ENCODE results near the gene PLXNA3. TPM values are rescaled to one million over a fixed set of nuclear protein-coding genes. Genes with fewer than 3 reads are reported as not detected.

Gene PLXNA3
- total RNA-seq, 1 donor from 2014 or later: 4.3 TPM

DNA sequence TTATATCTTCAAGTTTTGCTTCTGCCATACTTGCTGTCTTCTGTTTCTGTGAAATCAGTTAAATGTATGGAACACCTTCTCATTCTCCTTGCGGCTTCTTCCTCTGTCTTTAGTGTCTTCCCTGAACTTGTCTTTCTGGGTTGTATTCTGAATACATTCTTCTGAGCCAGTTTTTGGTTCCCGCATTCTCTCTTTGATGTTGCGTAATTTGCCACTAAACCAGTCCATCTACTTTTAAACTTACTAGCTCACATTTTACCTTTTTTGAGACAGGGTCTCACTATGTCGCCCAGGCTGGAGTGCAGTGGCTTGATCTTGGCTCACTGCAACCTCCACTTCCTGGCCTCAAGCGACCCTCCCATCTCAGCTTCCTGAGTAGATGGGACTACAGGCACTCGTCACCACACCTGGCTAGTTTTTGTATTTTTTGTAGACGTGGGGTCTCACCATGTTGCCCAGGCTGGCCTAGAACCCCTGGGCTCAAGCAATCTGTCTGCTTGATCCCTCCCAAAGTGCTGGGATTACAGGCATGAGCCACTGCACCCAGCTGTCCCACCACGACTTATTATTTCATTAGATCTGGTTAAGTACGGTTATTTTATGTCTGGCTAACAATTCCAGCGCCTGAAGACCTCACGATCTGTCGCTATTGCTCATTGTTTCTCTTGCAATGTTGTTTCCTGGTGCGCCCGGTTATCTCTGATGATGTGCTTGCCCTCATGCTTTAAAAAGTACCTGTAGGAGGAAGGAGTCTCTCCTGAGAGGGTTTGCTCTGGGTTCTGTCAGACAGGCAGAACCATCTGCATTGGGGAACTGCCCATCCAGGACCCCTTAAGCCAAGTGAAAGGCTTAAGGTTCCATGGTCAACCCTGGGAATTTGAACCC lies 67.8 kb downstream of the PLXNA3 start:
- Histone ChIP-seq H3F3A (ENCODE audit: low read depth) (peaks cover 4% of the 10 kb centered on the region), H3K79me2 (ENCODE audit: low read depth) (no peaks in the 10 kb centered on the region), H3K36me3 (no peaks in the 10 kb centered on the region), H3K27ac (no peak overlapping the region), H3K4me3 (no peak overlapping the region), H3K27me3 (peaks cover 27% of the 10 kb centered on the region), H4K20me1 (ENCODE audit: low read depth) (no peaks in the 10 kb centered on the region), H3K9ac (no peak overlapping the region), H3K4me2 (no peak overlapping the region), H3K4me1 (peaks cover 3% of the 10 kb centered on the region), H2AFZ (replicated peaks) (no peak overlapping the region), H3K9me3 (ENCODE audit: low read depth) (no peaks in the 10 kb centered on the region)
- Mint-ChIP-seq H3K36me3 (peaks cover under 1% of the 10 kb centered on the region), H3K4me1 (peaks cover 8% of the 10 kb centered on the region), H3K4me3 (no peak overlapping the region), H3K27me3 (ENCODE audit: insufficient read depth, low read depth) (peaks cover 12% of the 10 kb centered on the region), H3K27ac (no peak overlapping the region), H3K9me3 (peaks cover 14% of the 10 kb centered on the region)
- TF ChIP-seq EZH2 (IDR thresholded peaks at IDR 0.05) (no peak), EZH2phosphoT487 (IDR thresholded peaks at IDR 0.05) (no peak)
- TF ChIP-seq, protein P1, sequence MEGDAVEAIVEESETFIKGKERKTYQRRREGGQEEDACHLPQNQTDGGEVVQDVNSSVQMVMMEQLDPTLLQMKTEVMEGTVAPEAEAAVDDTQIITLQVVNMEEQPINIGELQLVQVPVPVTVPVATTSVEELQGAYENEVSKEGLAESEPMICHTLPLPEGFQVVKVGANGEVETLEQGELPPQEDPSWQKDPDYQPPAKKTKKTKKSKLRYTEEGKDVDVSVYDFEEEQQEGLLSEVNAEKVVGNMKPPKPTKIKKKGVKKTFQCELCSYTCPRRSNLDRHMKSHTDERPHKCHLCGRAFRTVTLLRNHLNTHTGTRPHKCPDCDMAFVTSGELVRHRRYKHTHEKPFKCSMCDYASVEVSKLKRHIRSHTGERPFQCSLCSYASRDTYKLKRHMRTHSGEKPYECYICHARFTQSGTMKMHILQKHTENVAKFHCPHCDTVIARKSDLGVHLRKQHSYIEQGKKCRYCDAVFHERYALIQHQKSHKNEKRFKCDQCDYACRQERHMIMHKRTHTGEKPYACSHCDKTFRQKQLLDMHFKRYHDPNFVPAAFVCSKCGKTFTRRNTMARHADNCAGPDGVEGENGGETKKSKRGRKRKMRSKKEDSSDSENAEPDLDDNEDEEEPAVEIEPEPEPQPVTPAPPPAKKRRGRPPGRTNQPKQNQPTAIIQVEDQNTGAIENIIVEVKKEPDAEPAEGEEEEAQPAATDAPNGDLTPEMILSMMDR (IDR thresholded peaks at IDR 0.05): no peak
- DNase-seq (ENCODE audit: low spot score): no peak

GRCh38 chrX:154526901-154527675 lies 69.0 kb downstream of the PLXNA3 start:
- peak; percentile 88 for DNase-seq (ENCODE audit: low spot score)
- H3K9me3 Mint-ChIP-seq: peaks cover 13% of the 10 kb centered on the region
- H3K27ac Mint-ChIP-seq: peak overlapping the region; percentile 60
- H3K9ac ChIP-seq: no peak overlapping the region
- peaks cover 8% of the 10 kb centered on the region for H3K27me3 Mint-ChIP-seq (ENCODE audit: insufficient read depth, low read depth)
- peak overlapping the region; percentile 70 for H3K4me2 ChIP-seq
- H3K4me1 ChIP-seq: peaks cover 3% of the 10 kb centered on the region
- TF ChIP-seq EZH2phosphoT487 (IDR thresholded peaks at IDR 0.05): no peak
- TF ChIP-seq, protein P1 (IDR thresholded peaks at IDR 0.05): peak; percentile 52
- no peaks in the 10 kb centered on the region for H3K36me3 ChIP-seq
- H3K27ac ChIP-seq: no peak overlapping the region
- peaks cover 4% of the 10 kb centered on the region for H3F3A ChIP-seq (ENCODE audit: low read depth)
- no peaks in the 10 kb centered on the region for H3K9me3 ChIP-seq (ENCODE audit: low read depth)
- H3K36me3 Mint-ChIP-seq: peaks cover 3% of the 10 kb centered on the region
- peaks cover 27% of the 10 kb centered on the region for H3K27me3 ChIP-seq
- H3K4me3 ChIP-seq: peak overlapping the region; percentile 33
- H3K4me3 Mint-ChIP-seq: peak overlapping the region; percentile 50
- H3K4me1 Mint-ChIP-seq: peaks cover 8% of the 10 kb centered on the region
- H3K79me2 ChIP-seq (ENCODE audit: low read depth): no peaks in the 10 kb centered on the region
- no peaks in the 10 kb centered on the region for H4K20me1 ChIP-seq (ENCODE audit: low read depth)
- H2AFZ ChIP-seq (replicated peaks): no peak overlapping the region

Small RNAs within 50 kb of the gene (microRNA-seq; reads per million reads assigned to microRNA genes)
- not detected for gene MIR6858

Small RNAs within 50 kb of the gene (small RNA-seq; reads per million reads assigned to genes)
- gene MIR6858: not detected
- not detected for gene RN7SL697P

Other genes with a start within 250 kb of the PLXNA3 start
- not detected in 2 replicates for gene OPN1MW2, start 238.5 kb upstream of the PLXNA3 start, total RNA-seq (ENCODE audit: low replicate concordance)
- gene OPN1MW3, start 200.7 kb upstream of the PLXNA3 start, total RNA-seq (ENCODE audit: low replicate concordance): not detected in 2 replicates
- gene TEX28, start 163.2 kb upstream of the PLXNA3 start, total RNA-seq (ENCODE audit: low replicate concordance): not detected in 2 replicates
- 0.22 TPM in 1 of 2 replicates, not detected in the other for gene TKTL1, start 162.5 kb upstream of the PLXNA3 start, total RNA-seq (ENCODE audit: low replicate concordance)
- gene FLNA, start 83.6 kb upstream of the PLXNA3 start, total RNA-seq (ENCODE audit: low replicate concordance): 189 and 559 TPM in 2 replicates
- gene EMD, start 79.0 kb upstream of the PLXNA3 start, total RNA-seq (ENCODE audit: low replicate concordance): 18.3 and 62.0 TPM in 2 replicates
- 4,507 and 7,403 TPM in 2 replicates for gene RPL10, start 59.9 kb upstream of the PLXNA3 start, total RNA-seq (ENCODE audit: low replicate concordance)
- gene DNASE1L1, start 49.0 kb upstream of the PLXNA3 start, total RNA-seq (ENCODE audit: low replicate concordance): 14.2 and 27.2 TPM in 2 replicates
- gene TAFAZZIN, start 46.7 kb upstream of the PLXNA3 start, total RNA-seq (ENCODE audit: low replicate concordance): 19.8 and 46.5 TPM in 2 replicates
- gene ATP6AP1, start 29.6 kb upstream of the PLXNA3 start, total RNA-seq (ENCODE audit: low replicate concordance): 22.6 and 47.4 TPM in 2 replicates
- 119 and 244 TPM in 2 replicates for gene GDI1, start 21.1 kb upstream of the PLXNA3 start, total RNA-seq (ENCODE audit: low replicate concordance)
- 30.4 and 36.3 TPM in 2 replicates for gene FAM50A, start 14.1 kb upstream of the PLXNA3 start, total RNA-seq (ENCODE audit: low replicate concordance)
- 7.6 and 33.3 TPM in 2 replicates for gene LAGE3, start 21.0 kb downstream of the PLXNA3 start, total RNA-seq (ENCODE audit: low replicate concordance)
- 12.1 and 31.1 TPM in 2 replicates for gene UBL4A, start 28.3 kb downstream of the PLXNA3 start, total RNA-seq (ENCODE audit: low replicate concordance)
- gene SLC10A3, start 32.3 kb downstream of the PLXNA3 start, total RNA-seq (ENCODE audit: low replicate concordance): 3.5 and 5.7 TPM in 2 replicates
- gene FAM3A, start 58.0 kb downstream of the PLXNA3 start, total RNA-seq (ENCODE audit: low replicate concordance): 4.5 and 16.8 TPM in 2 replicates
- 21.6 and 44.6 TPM in 2 replicates for gene G6PD, start 88.6 kb downstream of the PLXNA3 start, total RNA-seq (ENCODE audit: low replicate concordance)
- gene IKBKG, start 89.3 kb downstream of the PLXNA3 start, total RNA-seq (ENCODE audit: low replicate concordance): 11.7 and 13.2 TPM in 2 replicates
- gene CTAG1A, start 126.9 kb downstream of the PLXNA3 start, total RNA-seq (ENCODE audit: low replicate concordance): not detected in 2 replicates
- gene CTAG1B, start 161.0 kb downstream of the PLXNA3 start, total RNA-seq (ENCODE audit: low replicate concordance): not detected in 2 replicates
- not detected in 2 replicates for gene CTAG2, start 195.3 kb downstream of the PLXNA3 start, total RNA-seq (ENCODE audit: low replicate concordance)

All from neural progenitor cell (in vitro differentiated cells).